Retinal pigment epithelial cell (primary cell): ENCODE data around the gene PTX4.

Experiments
- DNase-seq: peaks from one replicate; pipeline ENCODE4 v3.0.0-alpha.2; 2010; ENCODE audit warnings: low read depth
- H3K4me3 ChIP-seq: 2 replicates; pipeline ENCODE4 v1.5.1; 2011; ENCODE audit warnings: mild to moderate bottlenecking, low read length, control low read depth, moderate library complexity
- TF ChIP-seq, protein P1 (sequence below): conservative IDR thresholded peaks from 2 replicates; pipeline ENCODE4 v1.5.1; 2011; ENCODE audit warnings: low read depth, low read length, control low read depth, inconsistent platforms

PTX4 gene

DNA sequence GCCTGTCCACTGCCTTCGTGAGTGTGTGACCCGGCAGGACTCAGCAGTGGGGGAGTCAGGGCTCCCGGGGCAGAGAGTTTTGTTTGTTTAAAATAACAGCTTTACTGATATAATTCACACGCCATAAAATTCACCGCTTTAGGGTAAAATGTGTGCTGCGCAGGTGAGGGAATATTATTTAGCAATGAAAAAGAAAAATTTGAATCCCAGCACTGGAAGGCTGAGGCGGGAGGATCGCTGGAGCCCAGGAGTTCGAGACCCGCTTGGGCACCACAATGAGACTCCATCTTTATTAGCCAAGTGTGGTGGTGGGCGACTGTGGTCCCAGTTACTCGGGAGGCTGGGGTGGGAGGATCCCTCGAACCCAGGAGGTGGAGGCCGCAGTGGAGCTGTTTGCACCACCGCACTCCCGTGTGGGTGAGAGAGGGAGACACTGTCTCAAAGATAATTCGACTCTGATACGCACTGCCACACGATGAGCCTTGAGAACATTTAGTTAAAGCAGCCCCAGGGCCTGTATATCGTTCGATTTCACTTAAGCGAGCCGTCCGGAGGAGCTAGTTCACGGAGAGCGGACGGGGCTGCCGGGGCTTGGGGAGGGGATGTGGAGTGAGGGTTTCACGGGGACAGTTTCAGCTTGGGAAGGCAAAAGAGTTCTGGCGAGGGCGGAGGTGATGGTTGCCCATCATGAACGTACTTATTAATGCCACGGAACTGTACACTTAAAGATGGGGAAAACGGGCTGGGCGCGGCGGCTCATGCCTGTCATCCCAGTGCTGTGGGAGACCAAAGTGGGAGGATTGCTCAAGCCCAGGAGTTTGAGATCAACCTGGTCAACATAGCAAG lies 14.6 kb upstream of the PTX4 start:
- H3K4me3 ChIP-seq: no peak overlapping the region
- TF ChIP-seq, protein P1, sequence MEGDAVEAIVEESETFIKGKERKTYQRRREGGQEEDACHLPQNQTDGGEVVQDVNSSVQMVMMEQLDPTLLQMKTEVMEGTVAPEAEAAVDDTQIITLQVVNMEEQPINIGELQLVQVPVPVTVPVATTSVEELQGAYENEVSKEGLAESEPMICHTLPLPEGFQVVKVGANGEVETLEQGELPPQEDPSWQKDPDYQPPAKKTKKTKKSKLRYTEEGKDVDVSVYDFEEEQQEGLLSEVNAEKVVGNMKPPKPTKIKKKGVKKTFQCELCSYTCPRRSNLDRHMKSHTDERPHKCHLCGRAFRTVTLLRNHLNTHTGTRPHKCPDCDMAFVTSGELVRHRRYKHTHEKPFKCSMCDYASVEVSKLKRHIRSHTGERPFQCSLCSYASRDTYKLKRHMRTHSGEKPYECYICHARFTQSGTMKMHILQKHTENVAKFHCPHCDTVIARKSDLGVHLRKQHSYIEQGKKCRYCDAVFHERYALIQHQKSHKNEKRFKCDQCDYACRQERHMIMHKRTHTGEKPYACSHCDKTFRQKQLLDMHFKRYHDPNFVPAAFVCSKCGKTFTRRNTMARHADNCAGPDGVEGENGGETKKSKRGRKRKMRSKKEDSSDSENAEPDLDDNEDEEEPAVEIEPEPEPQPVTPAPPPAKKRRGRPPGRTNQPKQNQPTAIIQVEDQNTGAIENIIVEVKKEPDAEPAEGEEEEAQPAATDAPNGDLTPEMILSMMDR: no peak
- no peak for DNase-seq

DNA sequence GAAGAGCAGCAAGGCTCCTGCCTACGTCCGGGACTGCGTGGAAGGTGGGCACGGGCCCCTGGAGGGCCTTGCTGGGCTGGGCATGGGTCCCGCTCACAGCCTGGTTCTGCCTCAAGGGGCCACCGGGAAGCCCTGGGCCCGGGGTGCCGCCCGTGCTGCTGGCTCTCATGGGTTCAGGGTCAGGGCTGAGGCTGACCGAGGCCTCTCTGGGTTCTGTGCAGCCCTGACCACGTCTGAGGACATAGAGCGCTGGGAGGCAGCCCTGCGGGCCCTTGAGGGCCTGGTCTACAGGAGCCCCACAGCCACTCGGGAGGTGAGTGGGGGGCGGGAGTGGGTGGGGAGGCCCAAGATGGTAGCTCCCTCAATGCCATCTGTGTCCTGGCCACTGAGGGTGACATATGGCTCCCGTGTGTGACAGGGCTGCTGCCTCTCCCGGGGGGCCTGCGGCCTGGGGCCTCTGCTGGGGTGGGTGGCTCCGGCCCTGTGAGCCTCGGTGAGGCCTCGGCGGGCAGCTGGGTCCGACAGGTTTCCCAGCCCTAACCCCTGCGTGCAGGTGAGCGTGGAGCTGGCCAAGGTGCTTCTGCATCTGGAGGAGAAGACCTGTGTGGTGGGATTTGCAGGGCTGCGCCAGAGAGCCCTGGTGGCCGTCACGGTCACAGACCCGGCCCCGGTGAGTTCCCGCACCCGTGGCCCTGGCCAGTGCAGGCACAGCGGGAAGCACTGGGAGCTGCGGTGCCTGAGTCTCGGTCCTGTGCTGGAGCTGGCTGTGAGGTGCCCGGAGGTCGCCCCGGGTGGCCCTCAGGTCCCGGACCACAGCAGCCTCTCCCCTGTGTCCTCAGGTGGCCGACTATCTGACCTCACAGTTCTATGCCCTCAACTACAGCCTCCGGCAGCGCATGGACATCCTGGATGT lies 13.6 kb upstream of the PTX4 start:
- TF ChIP-seq, protein P1: no peak
- no peak overlapping the region for H3K4me3 ChIP-seq
- DNase-seq: no peak

DNA sequence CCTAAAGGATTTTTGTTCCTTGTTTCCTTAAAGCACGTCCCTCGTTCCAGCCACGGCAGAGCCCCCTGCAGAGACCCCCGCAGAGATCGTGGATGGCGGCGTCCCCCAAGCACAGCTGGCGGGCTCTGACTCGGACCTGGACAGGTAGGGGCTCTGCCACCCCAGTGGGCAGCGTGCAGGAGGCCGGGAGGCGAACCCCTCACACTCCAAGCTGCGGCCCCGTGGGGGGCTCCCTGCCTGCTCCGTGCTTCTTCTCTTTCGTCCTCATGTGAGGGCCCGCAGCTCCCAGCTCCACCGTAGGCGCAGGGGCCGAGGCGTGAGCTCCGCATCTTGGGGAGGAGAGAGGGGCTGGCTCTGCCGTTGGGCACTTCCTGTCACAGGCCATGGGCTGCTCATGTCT lies 12.9 kb upstream of the PTX4 start:
- no peak overlapping the region for H3K4me3 ChIP-seq
- DNase-seq: no peak
- TF ChIP-seq, protein P1: no peak

DNA sequence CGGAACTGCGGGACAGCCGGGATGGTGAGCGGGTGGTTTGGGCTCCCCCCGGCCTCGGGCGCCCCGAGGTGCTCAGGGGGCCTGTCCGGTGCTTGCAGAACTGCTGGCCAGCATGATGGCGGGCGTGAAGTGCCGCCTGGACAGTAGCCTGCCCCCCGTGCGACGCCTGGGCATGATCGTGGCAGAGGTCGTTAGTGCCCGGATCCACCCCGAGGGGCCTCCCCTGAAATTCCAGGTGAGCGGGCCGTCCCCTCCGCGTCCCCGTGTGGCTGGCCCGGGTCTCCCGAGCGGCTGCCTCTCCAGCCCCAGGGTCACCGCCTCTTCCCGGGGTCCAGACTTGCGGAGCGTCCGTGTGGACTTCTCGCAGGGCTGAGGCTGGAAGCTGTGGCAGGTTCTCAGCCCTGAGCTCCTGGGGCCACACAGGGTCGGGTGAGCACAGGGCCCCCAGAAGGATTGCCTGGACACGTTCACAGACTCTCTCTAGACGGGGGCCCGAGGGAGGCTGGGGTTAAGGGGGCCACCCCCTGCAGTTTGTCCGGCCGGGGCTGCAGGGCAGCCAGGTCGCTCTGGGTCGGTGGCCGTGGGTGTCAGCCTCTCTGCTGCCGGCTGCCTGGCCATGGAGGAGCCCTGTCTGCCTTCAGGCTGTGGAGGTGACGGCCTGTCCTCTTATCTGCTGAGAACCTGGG lies 11.9 kb upstream of the PTX4 start:
- DNase-seq: no peak
- no peak overlapping the region for H3K4me3 ChIP-seq
- TF ChIP-seq, protein P1: no peak

DNA sequence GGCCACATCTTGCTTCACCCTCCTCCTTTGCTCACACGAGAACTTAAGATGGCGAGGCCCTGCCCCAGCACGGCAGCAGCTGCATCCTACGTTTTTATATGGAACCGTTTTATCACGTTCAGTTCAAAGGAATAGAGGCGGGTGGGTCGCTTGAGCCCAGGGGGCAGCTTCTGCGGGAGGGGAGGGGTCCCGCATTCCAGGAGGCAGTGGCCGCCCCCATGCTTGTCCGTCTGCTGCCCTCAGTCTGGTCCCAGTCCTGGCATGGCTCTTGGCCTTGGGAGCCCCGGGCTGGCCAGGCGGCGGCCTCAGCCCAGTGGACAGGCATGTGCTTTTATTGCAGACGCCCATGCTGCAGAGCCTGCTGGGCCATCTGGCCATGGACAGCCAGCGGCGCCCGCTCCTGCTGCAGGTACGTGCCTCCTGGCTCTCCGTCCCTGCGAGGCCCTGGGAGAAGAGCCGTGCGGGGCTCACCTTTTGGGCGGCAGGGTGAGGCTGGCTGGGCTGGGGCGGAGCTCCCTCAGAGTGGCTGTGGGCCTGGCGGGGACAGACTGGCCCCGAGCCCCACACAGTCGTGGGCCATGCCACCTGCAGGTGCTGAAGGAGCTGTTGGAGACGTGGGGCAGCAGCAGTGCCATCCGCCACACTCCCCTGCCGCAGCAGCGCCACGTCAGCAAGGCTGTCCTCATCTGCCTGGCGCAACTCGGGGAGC lies 11.2 kb upstream of the PTX4 start:
- no peak for DNase-seq
- TF ChIP-seq, protein P1: no peak

DNA sequence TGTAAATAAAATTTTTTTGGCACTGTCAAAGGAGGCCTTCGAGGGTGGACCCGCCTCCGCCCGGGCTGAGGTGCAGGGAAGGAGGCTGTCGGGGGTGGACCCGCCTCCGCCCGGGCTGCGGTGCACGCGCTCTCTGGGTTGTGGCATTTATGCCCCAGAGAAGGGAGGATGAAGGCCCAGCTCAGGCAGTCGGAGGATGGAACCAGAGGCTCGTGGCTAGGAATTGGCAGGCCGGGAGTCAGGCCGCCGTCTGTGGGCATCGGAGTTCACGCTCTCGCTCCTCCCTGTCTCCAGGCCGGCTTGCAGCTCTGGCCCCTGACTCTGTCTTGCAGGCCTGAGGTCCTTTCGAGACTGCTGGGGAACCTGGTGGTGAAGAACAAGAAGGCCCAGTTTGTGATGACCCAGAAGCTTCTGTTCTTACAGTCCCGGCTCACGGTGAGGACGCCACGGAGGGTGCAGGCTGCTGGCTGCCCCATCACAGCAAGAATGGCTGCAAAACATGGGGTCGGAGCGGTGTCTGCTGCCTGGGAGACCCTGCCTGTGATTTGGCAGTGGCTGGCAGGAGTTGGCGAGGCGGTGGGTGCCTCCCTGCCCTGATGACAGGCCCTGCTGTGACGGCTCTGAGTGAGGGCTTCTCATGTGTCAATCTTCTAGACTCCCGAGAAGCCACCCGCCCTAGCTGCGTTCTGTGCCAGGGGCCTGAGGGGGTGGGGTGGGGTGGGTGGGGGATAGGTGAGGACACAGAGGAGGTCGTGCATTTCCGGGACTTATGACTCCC lies 10.3 kb upstream of the PTX4 start:
- TF ChIP-seq, protein P1: no peak
- DNase-seq: no peak
- no peak overlapping the region for H3K4me3 ChIP-seq

More for the DNA sequence above, 11.2 kb upstream of the PTX4 start:
- H3K4me3 ChIP-seq: no peak overlapping the region
